Measurements from ENCODE around the gene GMPR2.

The GMPR2 gene

DNA sequence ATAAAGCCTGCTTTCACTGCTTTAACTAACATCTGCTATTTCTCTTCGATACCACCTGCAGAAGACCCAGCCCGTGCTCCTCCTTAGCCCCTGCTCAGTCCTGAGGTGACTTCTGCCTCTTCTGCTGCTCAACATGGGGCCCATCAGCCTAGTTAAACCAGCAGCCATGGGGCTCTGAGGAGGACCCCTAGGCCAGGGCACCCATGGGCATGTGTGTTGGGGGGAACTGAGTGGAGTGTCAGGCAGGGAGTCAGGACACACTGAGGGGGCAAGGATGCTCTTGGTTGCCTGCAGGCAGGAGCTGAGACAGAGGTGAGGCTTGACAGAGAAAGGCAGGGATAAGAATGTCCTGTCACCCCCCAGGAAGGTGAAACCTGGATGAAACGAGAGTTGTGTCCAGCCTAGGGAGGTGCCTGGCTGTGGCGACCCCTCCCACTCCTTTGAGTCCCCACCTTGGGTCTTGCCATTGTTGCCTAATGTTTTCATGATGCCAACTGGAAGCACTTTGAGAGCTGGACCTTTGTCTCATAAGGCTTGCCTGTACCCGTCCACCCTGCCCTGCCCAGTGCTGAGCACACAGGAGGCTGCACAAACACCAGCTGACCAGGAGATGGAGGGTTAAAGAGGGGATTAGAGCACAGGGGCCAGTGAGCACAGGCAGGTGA is 51.2 kb downstream of the GMPR2 start:
- no peak for DNase-seq (ENCODE audit: low read depth in 1 of 2, low spot score in 1 of 2)

DNA sequence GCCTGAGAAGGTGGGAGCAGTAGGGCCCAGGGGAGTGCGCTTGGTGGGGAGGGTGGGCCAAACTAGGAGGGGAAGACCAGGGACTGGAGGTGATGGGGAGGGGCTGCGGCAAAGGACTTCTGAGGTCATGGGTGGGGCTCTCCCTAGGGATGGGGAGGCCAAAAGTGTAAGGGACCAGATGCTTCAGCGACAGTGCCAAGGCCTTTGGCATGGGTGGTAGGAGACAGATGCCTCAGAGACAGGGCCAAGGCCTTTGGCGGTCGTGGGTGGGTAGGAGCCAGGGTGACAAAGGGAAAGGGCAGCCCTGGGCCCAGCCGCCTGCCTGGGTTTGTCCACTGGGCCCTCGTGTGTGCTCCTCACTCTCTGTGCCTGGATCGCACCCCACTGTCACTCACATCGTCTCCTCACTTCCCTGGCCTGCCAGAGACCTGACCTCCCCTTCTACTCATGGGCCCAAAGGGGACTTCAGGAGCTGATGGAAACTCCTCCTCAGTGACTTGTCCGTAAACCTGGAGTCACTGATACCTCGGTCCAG is 51.8 kb downstream of the GMPR2 start:
- no peak for DNase-seq (ENCODE audit: low read depth in 1 of 2, low spot score in 1 of 2)

DNA sequence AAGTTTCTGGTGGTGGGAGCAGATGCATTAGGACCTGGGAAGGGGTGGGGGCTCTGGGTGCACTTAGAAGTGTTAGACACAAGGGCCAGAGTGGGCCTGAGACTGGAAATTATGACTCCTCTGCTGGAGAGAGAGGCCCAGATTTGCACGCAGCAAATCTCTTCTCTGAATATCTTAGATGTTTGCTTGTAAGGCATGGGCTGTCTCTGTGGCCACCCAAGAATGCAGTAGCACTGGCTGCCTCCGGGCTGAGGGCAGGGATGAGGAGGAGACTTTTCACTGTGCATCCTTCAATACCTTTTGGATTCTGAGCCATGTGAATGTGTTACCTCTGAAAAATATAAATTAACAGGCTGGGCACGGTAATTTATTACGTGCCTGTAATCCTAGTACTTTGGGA is 52.6 kb downstream of the GMPR2 start:
- no peak for DNase-seq (ENCODE audit: low read depth in 1 of 2, low spot score in 1 of 2)

DNA sequence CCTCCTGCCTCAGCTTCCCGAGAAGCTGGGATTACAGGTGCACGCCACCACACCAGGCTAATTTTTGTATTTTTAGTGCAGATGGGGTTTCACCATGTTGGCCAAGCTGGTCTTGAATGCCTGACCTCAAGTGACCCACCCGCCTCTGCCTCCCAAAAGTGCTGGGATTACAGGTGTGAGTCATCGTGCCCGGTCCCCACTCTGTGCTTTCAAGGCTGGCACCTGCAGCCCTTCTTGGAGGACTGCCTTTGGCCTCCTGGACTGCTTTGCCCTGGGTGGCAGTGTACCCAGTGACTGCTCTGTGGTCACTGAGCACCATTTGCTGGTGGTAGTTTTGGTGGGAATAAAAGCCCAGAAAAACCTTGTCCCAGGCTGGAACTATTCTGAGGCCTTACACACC is 54.3 kb downstream of the GMPR2 start:
- DNase-seq (ENCODE audit: low read depth in 1 of 2, low spot score in 1 of 2): no peak
